ENCODE results near the gene NDFIP1. TPM values are rescaled to one million over a fixed set of nuclear protein-coding genes. Genes with fewer than 3 reads are reported as not detected.
A peak's percentile ranks its signal among the peaks of the same experiment; 100 is the strongest.

NDFIP1 gene
- total and polyA plus RNA-seq, 2 experiments from 2014 or later = 63.8 to 85.0 TPM

GRCh38 chr5:142110988-142111687 lies 2.6 kb downstream of the NDFIP1 start:
- H2AFZ ChIP-seq = no peak overlapping the region
- H3K9me3 ChIP-seq (ENCODE audit: low read depth) = no peaks in the 10 kb centered on the region
- no peaks in the 10 kb centered on the region for H3K36me3 ChIP-seq (replicated peaks; ENCODE audit: insufficient read depth, low read depth)
- no peak overlapping the region for H3K27ac ChIP-seq
- WGBS (ENCODE audit: low lambda C conversion rate, missing lambda C conversion rate) = 89% methylated on average over 6 of the region's 6 CpGs
- TF ChIP-seq EZH2phosphoT487 (IDR thresholded peaks at IDR 0.05; ENCODE audit: low read depth, severe bottlenecking, unreplicated experiment) = no peak
- H3K27me3 ChIP-seq = no peaks in the 10 kb centered on the region
- H3K4me1 ChIP-seq (ENCODE audit: insufficient read depth) = peaks cover 10% of the 10 kb centered on the region
- H3K4me2 ChIP-seq = peak overlapping the region; percentile 86
- H3K4me3 ChIP-seq = no peak overlapping the region
- no peaks in the 10 kb centered on the region for H3K9me2 ChIP-seq (replicated peaks; ENCODE audit: insufficient read depth)
- peaks cover 71% of the 10 kb centered on the region for H3K79me2 ChIP-seq
- no peak for DNase-seq (ENCODE audit: low spot score)
- H4K20me1 ChIP-seq (ENCODE audit: insufficient read depth, poor library complexity, severe bottlenecking) = peaks cover 62% of the 10 kb centered on the region

- H3K36me3 ChIP-seq (replicated peaks; ENCODE audit: insufficient read depth, low read depth) = no peaks in the 10 kb centered on the region
- no peak overlapping the region for H3K4me2 ChIP-seq
- no peak for DNase-seq (ENCODE audit: low spot score)
- 88% methylated on average over 1 of the region's 1 CpG for WGBS (ENCODE audit: low lambda C conversion rate, missing lambda C conversion rate)
- no peak overlapping the region for H2AFZ ChIP-seq
- peaks cover 100% of the 10 kb centered on the region for H3K79me2 ChIP-seq
- no peaks in the 10 kb centered on the region for H3K27me3 ChIP-seq
- H3K4me3 ChIP-seq = no peak overlapping the region
- peaks cover 97% of the 10 kb centered on the region for H4K20me1 ChIP-seq (ENCODE audit: insufficient read depth, poor library complexity, severe bottlenecking)
- H3K27ac ChIP-seq = no peak overlapping the region
- H3K9me3 ChIP-seq (ENCODE audit: low read depth) = no peaks in the 10 kb centered on the region
- no peak for TF ChIP-seq EZH2 (IDR thresholded peaks at IDR 0.05; ENCODE audit: borderline replicate concordance)
- no peak for TF ChIP-seq CTCF (IDR thresholded peaks at IDR 0.05; ENCODE audit: poor library complexity)
- no peak for TF ChIP-seq EZH2phosphoT487 (IDR thresholded peaks at IDR 0.05; ENCODE audit: low read depth, severe bottlenecking, unreplicated experiment)
- H3K9me2 ChIP-seq (replicated peaks; ENCODE audit: insufficient read depth) = no peaks in the 10 kb centered on the region
- peaks cover 16% of the 10 kb centered on the region for H3K4me1 ChIP-seq (ENCODE audit: insufficient read depth)
Observed at GRCh38 chr5:142114687-142115086, 6.1 kb downstream of the NDFIP1 start.

GRCh38 chr5:142115937-142116614 lies 7.5 kb downstream of the NDFIP1 start:
- Histone ChIP-seq H3K27me3 (no peaks in the 10 kb centered on the region), H4K20me1 (ENCODE audit: insufficient read depth, poor library complexity, severe bottlenecking) (peaks cover 95% of the 10 kb centered on the region), H3K27ac (no peak overlapping the region), H3K4me2 (no peak overlapping the region), H3K4me1 (ENCODE audit: insufficient read depth) (peaks cover 10% of the 10 kb centered on the region), H3K36me3 (replicated peaks; ENCODE audit: insufficient read depth, low read depth) (no peaks in the 10 kb centered on the region), H3K4me3 (no peak overlapping the region), H3K9me3 (ENCODE audit: low read depth) (no peaks in the 10 kb centered on the region), H2AFZ (no peak overlapping the region), H3K9me2 (replicated peaks; ENCODE audit: insufficient read depth) (no peaks in the 10 kb centered on the region), H3K79me2 (peaks cover 100% of the 10 kb centered on the region)
- WGBS (ENCODE audit: low lambda C conversion rate, missing lambda C conversion rate) = 97% methylated on average over 4 of the region's 4 CpGs
- DNase-seq (ENCODE audit: low spot score) = no peak
- no peak for TF ChIP-seq CTCF (IDR thresholded peaks at IDR 0.05; ENCODE audit: poor library complexity)
- TF ChIP-seq EZH2 (IDR thresholded peaks at IDR 0.05; ENCODE audit: borderline replicate concordance) = no peak
- TF ChIP-seq EZH2phosphoT487 (IDR thresholded peaks at IDR 0.05; ENCODE audit: low read depth, severe bottlenecking, unreplicated experiment) = no peak

GRCh38 chr5:142117579-142118151 lies 9.1 kb downstream of the NDFIP1 start:
- TF ChIP-seq CTCF (IDR thresholded peaks at IDR 0.05; ENCODE audit: poor library complexity) (no peak), EZH2 (IDR thresholded peaks at IDR 0.05; ENCODE audit: borderline replicate concordance) (no peak), EZH2phosphoT487 (IDR thresholded peaks at IDR 0.05; ENCODE audit: low read depth, severe bottlenecking, unreplicated experiment) (no peak)
- H3K27me3 ChIP-seq = no peaks in the 10 kb centered on the region
- no peaks in the 10 kb centered on the region for H3K9me2 ChIP-seq (replicated peaks; ENCODE audit: insufficient read depth)
- no peak overlapping the region for H2AFZ ChIP-seq
- H3K9me3 ChIP-seq (ENCODE audit: low read depth) = no peaks in the 10 kb centered on the region
- 93% methylated on average over 5 of the region's 5 CpGs for WGBS (ENCODE audit: low lambda C conversion rate, missing lambda C conversion rate)
- no peak overlapping the region for H3K4me2 ChIP-seq
- no peak overlapping the region for H3K27ac ChIP-seq
- peaks cover 100% of the 10 kb centered on the region for H3K79me2 ChIP-seq
- peaks cover 93% of the 10 kb centered on the region for H4K20me1 ChIP-seq (ENCODE audit: insufficient read depth, poor library complexity, severe bottlenecking)
- no peak overlapping the region for H3K4me3 ChIP-seq
- no peaks in the 10 kb centered on the region for H3K36me3 ChIP-seq (replicated peaks; ENCODE audit: insufficient read depth, low read depth)
- H3K4me1 ChIP-seq (ENCODE audit: insufficient read depth) = peaks cover 6% of the 10 kb centered on the region
- DNase-seq (ENCODE audit: low spot score) = no peak
